ENCODE results near the gene RYR2. TPM values are rescaled to one million over a fixed set of nuclear protein-coding genes. Genes with fewer than 3 reads are reported as not detected.

RYR2 gene
- total RNA-seq, 6 experiments from 2014 or later, result 0.02 to 0.43 (median 0.16) TPM

DNA sequence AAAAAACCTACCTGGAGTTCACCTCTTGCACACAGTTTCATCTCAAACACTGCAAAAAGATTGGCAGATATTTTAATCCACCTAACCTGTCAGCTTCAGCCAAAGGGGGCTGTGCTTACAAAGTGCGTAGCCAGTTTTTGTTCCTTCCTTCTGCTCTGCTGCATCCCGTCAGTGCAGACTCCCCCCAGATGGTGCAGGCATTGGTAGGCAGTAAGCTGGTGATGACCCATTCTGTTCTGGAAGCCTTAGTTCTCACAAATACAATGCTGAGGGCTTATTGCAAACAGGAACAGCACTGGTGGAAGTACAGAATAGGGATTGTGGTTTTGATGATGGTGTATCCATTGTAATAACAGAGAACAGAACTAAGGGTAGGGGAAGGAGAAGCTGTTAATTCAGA lies 239.5 kb downstream of the RYR2 start:
- TF ChIP-seq POLR2A (IDR thresholded peaks at IDR 0.05), result no peak
- TF ChIP-seq CTCF (IDR thresholded peaks at IDR 0.05), result no peak
- Histone ChIP-seq H3K36me3 (no peaks in the 10 kb centered on the region), H3K4me1 (no peaks in the 10 kb centered on the region), H3K4me3 (no peak overlapping the region), H3K9me3 (no peaks in the 10 kb centered on the region), H3K27ac (no peak overlapping the region), H3K27me3 (no peaks in the 10 kb centered on the region)
- ATAC-seq (no peak), DNase-seq (no peak)
- intact Hi-C loops (cut with DNase I), result no loop called here
- WGBS (ENCODE audit: insufficient coverage, low coverage, low lambda C conversion rate, missing lambda C conversion rate), result 20% methylated on average over 1 of the region's 2 CpGs

- ATAC-seq (no peak), DNase-seq (no peak)
- no peaks in the 10 kb centered on the region for H3K36me3 ChIP-seq
- TF ChIP-seq POLR2A (IDR thresholded peaks at IDR 0.05), result no peak
- TF ChIP-seq CTCF (IDR thresholded peaks at IDR 0.05), result no peak
- no peaks in the 10 kb centered on the region for H3K9me3 ChIP-seq
- no peaks in the 10 kb centered on the region for H3K27me3 ChIP-seq
- intact Hi-C loops (cut with DNase I), result no loop called here
- 16% methylated on average over 3 of the region's 3 CpGs for WGBS (ENCODE audit: insufficient coverage, low coverage, low lambda C conversion rate, missing lambda C conversion rate)
- H3K4me1 ChIP-seq, result no peaks in the 10 kb centered on the region
- no peak overlapping the region for H3K4me3 ChIP-seq
- H3K27ac ChIP-seq, result no peak overlapping the region
Measured at GRCh38 chr1:237282208-237282783, 240.3 kb downstream of the RYR2 start.

DNA sequence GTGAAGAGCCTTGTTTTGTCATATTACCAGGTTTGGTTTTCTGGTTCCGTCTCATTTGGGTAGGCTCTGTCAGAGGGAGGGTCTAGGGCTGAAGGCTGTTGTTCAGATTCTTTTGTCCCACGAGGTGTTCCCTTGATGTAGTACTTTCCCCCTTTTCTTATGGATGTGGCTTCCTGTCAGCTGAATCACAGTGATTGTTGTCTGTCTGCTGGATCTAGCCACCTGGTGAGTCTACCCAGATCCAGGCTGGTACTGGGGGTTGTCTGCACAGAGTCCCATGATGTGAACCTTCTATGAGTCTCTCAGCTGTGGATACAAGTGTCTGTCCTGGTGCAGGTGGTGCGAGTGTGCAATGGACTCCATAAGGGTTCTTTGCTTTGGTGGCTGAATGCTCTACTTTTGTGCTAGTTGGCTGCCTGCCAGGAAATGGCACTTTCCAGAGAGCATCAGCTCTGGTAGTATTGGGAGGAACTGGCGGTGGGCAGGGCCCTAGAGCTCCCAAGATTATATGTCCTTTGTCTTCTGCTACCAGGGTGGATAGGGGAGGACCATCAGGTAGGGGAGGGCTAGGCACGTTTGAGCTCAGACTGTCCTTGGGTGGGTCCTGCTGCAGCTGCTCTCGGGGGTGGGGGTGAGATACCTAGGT lies 246.0 kb downstream of the RYR2 start:
- intact Hi-C loops (cut with DNase I), result no loop called here
- ATAC-seq, result no peak

DNA sequence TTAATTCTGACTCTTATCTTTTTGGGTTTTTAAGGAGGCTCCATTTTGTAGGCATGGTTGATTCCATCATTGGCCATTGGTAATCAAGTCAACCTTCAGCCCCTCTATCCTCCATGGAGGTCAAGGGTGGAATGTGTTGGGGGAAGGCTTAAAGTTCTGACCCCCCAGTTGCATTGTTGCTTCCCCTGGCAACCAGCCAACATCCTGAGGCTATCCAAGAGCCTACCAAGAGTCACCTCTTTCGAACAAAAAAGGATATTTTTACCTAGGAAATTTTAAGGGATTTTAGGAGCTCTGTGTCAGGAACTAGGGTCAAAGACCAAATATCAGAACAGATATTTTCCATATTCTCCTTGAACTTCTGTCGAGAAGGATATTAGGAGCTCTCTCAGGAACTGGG lies 251.8 kb downstream of the RYR2 start:
- TF ChIP-seq CTCF (IDR thresholded peaks at IDR 0.05) (no peak), POLR2A (IDR thresholded peaks at IDR 0.05) (no peak)
- 64% methylated on average over 1 of the region's 2 CpGs for WGBS (ENCODE audit: insufficient coverage, low coverage, low lambda C conversion rate, missing lambda C conversion rate)
- Histone ChIP-seq H3K27me3 (no peaks in the 10 kb centered on the region), H3K4me3 (no peak overlapping the region), H3K27ac (no peak overlapping the region), H3K4me1 (no peaks in the 10 kb centered on the region), H3K9me3 (no peaks in the 10 kb centered on the region), H3K36me3 (no peaks in the 10 kb centered on the region)
- DNase-seq (no peak), ATAC-seq (no peak)
- intact Hi-C loops (cut with DNase I), result no loop called here

More for the DNA sequence above, 246.0 kb downstream of the RYR2 start:
- Histone ChIP-seq H3K27ac (no peak overlapping the region), H3K4me1 (no peaks in the 10 kb centered on the region), H3K4me3 (no peak overlapping the region), H3K27me3 (no peaks in the 10 kb centered on the region), H3K9me3 (no peaks in the 10 kb centered on the region), H3K36me3 (no peaks in the 10 kb centered on the region)
- TF ChIP-seq CTCF (IDR thresholded peaks at IDR 0.05) (no peak), POLR2A (IDR thresholded peaks at IDR 0.05) (no peak)
- 47% methylated on average over 3 of the region's 6 CpGs for WGBS (ENCODE audit: insufficient coverage, low coverage, low lambda C conversion rate, missing lambda C conversion rate)
- DNase-seq, result no peak
